K562 (cell line): Measurements from ENCODE around the gene PRR16. TPM values are rescaled to one million over a fixed set of nuclear protein-coding genes. Genes with fewer than 3 reads are reported as not detected.

Experiments
- ATAC-seq: fragments of 200-7000 bp; cut with Tn5 transposase; 3 replicates; pipeline ENCODE4 v1.9.1; 2020; ENCODE audit warnings: moderate library complexity
- BruUV-seq: library from RNA; stranded (reverse); fragments of 400-500 nt; replicated peaks from 2 replicates; lab custom pipeline; 2021; lab: Mats Ljungman, UMichigan
- CTCF ChIA-PET: fragments of 300-600 bp; formaldehyde crosslinking; extraction: SDS; loops from one replicate; lab custom pipeline; 2021; ENCODE audit warnings: low intra/inter-chr PET ratio; lab: Yijun Ruan, JAX
- POLR2A ChIA-PET: fragments of 300-600, 350-650 bp; sonication (Branson Sonifier 250); formaldehyde crosslinking; extraction: SDS; loops from one replicate; lab custom pipeline; 2021; ENCODE audit warnings: antibody characterized with exemption, inconsistent platforms; lab: Yijun Ruan, JAX
- DNase-seq, 4 experiments: peaks; one replicate each; pipeline versions ENCODE4 v3.0.0 to v3.0.0-alpha.2; 2011 to 2018; ENCODE audit warnings: low spot score in 3 of 4, mixed read lengths in 3 of 4; ENCODE audit errors: extremely low read depth in 1 of 4
- FAIRE-seq: peaks from 2 replicates; lab custom pipeline; 2011; peaks lifted over from hg19 to GRCh38; lab: Jason Lieb, UNC
- H2AFZ ChIP-seq: 2 replicates; pipeline ENCODE4 v1.6.0; 2011; ENCODE audit warnings: low read depth, low read length, control low read depth, inconsistent platforms
- H3K27ac ChIP-seq: fragments of 200-600 bp; 3 replicates; pipeline ENCODE4 v1.8.0; 2011; ENCODE audit warnings: low read depth, mild to moderate bottlenecking, control low read depth, inconsistent platforms, low read length, moderate library complexity, mixed read lengths; ENCODE audit errors: extremely low read depth
- H3K27me3 ChIP-seq, 2 experiments: fragments of 300-600 bp in 1 of 2; 2 replicates in 1 of 2; 3 replicates in 1 of 2; pipeline versions ENCODE4 v1.6.0 to v1.8.0; 2011; ENCODE audit warnings: inconsistent platforms in 2 of 2, low read length in 2 of 2, mild to moderate bottlenecking in 1 of 2, mixed read lengths in 1 of 2, moderate library complexity in 1 of 2; ENCODE audit not compliant: control insufficient read depth in 2 of 2, insufficient read depth in 2 of 2
- H3K36me3 ChIP-seq: fragments of 300-600 bp; 3 replicates; pipeline ENCODE4 v1.8.0; 2011; ENCODE audit warnings: mild to moderate bottlenecking, low read length, inconsistent platforms; ENCODE audit not compliant: control insufficient read depth, insufficient read depth
- H3K4me1 ChIP-seq, 2 experiments: fragments of 200-600 bp in 1 of 2; replicated peaks in 1 of 2; 2 replicates in 1 of 2; 3 replicates in 1 of 2; pipeline versions ENCODE4 v1.5.1 to v1.8.0; 2011; ENCODE audit warnings: inconsistent platforms in 2 of 2, low read length in 2 of 2, mild to moderate bottlenecking in 1 of 2, mixed read lengths in 1 of 2, moderate library complexity in 1 of 2; ENCODE audit not compliant: control insufficient read depth in 2 of 2, insufficient read depth in 2 of 2
- H3K4me2 ChIP-seq: 2 replicates; pipeline ENCODE4 v1.6.1; 2011; ENCODE audit warnings: low read length, control low read depth, inconsistent platforms, mixed read lengths; ENCODE audit not compliant: insufficient read depth
- H3K4me3 ChIP-seq: fragments of 200-600 bp; sonication (generic), shearing (Covaris generic); 2 replicates; pipeline ENCODE4 v1.5.1; 2016; ENCODE audit warnings: control low read depth, inconsistent platforms
- H3K79me2 ChIP-seq: fragments of 200-600 bp; 3 replicates; pipeline ENCODE4 v1.8.0; 2011; ENCODE audit warnings: low read length, inconsistent platforms; ENCODE audit not compliant: control insufficient read depth, insufficient read depth
- H3K9ac ChIP-seq, 2 experiments: 2 replicates each; pipeline versions ENCODE4 v1.6.0 to v1.6.1; 2011; ENCODE audit warnings: low read depth in 2 of 2, low read length in 2 of 2, control low read depth in 1 of 2, inconsistent platforms in 1 of 2, mild to moderate bottlenecking in 1 of 2, mixed read lengths in 1 of 2; ENCODE audit not compliant: insufficient read depth in 1 of 2
- H3K9me1 ChIP-seq: one replicate; pipeline ENCODE4 v1.6.0; 2011; ENCODE audit warnings: inconsistent platforms, mild to moderate bottlenecking, low read length, moderate library complexity; ENCODE audit not compliant: control insufficient read depth, insufficient read depth
- H3K9me3 ChIP-seq: replicated peaks from 2 replicates; pipeline ENCODE4 v1.5.1; 2011; ENCODE audit warnings: low read depth, low read length, inconsistent platforms; ENCODE audit not compliant: control insufficient read depth, insufficient read depth
- H4K20me1 ChIP-seq: replicated peaks from 2 replicates; pipeline ENCODE4 v1.6.1; 2011; ENCODE audit warnings: low read length, inconsistent platforms, mixed read lengths; ENCODE audit not compliant: control insufficient read depth, insufficient read depth
- ATF3 ChIP-seq, 2 experiments: fragments of 450-650 bp in 1 of 2; sonication (generic) in 1 of 2; formaldehyde crosslinking in 1 of 2; IDR thresholded peaks in 1 of 2; conservative IDR thresholded peaks in 1 of 2; 2 replicates each; pipeline versions ENCODE4 v1.6.1 to v1.8.1; 2016 to 2023; ENCODE audit warnings: mild to moderate bottlenecking in 2 of 2, moderate library complexity in 2 of 2, inconsistent platforms in 1 of 2, missing genetic modification reagents in 1 of 2
- CEBPB ChIP-seq: fragments of 450-650 bp; IDR thresholded peaks from 2 replicates; pipeline ENCODE4 v1.6.1; 2016; ENCODE audit warnings: missing genetic modification characterization, missing compliant biosample characterization
- HOMEZ ChIP-seq: fragments of 250-450 bp; sonication (Bioruptor Pico); IDR thresholded peaks from 2 replicates; pipeline ENCODE4 v1.4.0; 2020; ENCODE audit warnings: mild to moderate bottlenecking, moderate library complexity
- ZNF740 ChIP-seq, 3 experiments: fragments of 200-800 bp in 1 of 3; sonication (Bioruptor generic) in 1 of 3; sonication (generic) in 1 of 3; formaldehyde crosslinking in 1 of 3; IDR thresholded peaks; 2 replicates each; pipeline versions ENCODE4 v1.6.1 to v1.8.0; 2016 to 2022; ENCODE audit warnings: mild to moderate bottlenecking in 2 of 3, missing compliant biosample characterization in 2 of 3, missing genetic modification characterization in 2 of 3, missing genetic modification reagents in 1 of 3
- WGBS: fragments of 100-300 bp; shearing (Covaris generic); methylation state at CpG from one replicate; pipeline ENCODE4 v1.1.6; 2016; ENCODE audit warnings: low coverage, mixed read lengths; ENCODE audit not compliant: insufficient coverage; ENCODE audit errors: missing lambda C conversion rate; 5-methylcytosine and 5-hydroxymethylcytosine counted together
- in situ Hi-C: fragments of 300-500 bp; cut with MboI; formaldehyde crosslinking; loops from 4 replicates; pipeline ENCODE4 v1.15.0; 2018; ENCODE audit warnings: inconsistent platforms, mixed read lengths
- intact Hi-C: fragments of 100-400 bp; cut with micrococcal nuclease; formaldehyde crosslinking; loops from 2 replicates; pipeline ENCODE4 v1.14.2; 2022
- polyA plus RNA-seq, 8 experiments: library from polyadenylated mRNA; depleted of rRNA in 4 of 8; stranded (reverse) in 5 of 8; unstranded in 3 of 8; fragments of >200 nt; fragmentation: Nextera tagmentation in 2 of 8; fragmentation: Illumina TruSeq in 1 of 8; extraction: Ambion mirVana in 2 of 8; extraction: Trizol in 1 of 8; gene quantifications; 2 replicates each; pipeline versions ENCODE4 v1.2.1 to v1.2.3, GENCODE V29; 2011 to 2014; ENCODE audit warnings: inconsistent platforms in 1 of 8, missing spikeins in 1 of 8
- total RNA-seq, 7 experiments: library from RNA; depleted of rRNA in 6 of 7; stranded (reverse); fragments of >200 nt in 6 of 7; fragmentation: Illumina TruSeq in 2 of 7; extraction: Trizol in 2 of 7; gene quantifications; 2 replicates each; pipeline versions ENCODE4 v1.2.1 to v1.2.3, GENCODE V29; 2011 to 2021; ENCODE audit warnings: low replicate concordance in 1 of 7

Gene PRR16
- total and polyA plus RNA-seq, 9 of the 15 experiments (the other 6 are each of a cell fraction or from before 2014, with no cell fraction given): 0.61 to 10.1 (median 3.3) TPM

GRCh38 chr5:120507197-120507596, 43.1 kb downstream of the PRR16 start:
- DNase-seq (no peak), FAIRE-seq (no peak), ATAC-seq (no peak)
- ChIA-PET POLR2A (no interaction called here), CTCF (no interaction called here)
- Histone ChIP-seq H3K4me3 (no peak overlapping the region), H3K27ac (no peak overlapping the region; the same call in 2 of the 3 replicates), H3K4me2 (no peak overlapping the region), H3K79me2 (peaks cover 44% of the 10 kb centered on the region), H3K9me3 (no peaks in the 10 kb centered on the region), H4K20me1 (no peaks in the 10 kb centered on the region), H2AFZ (no peak overlapping the region), H3K9me1 (no peaks in the 10 kb centered on the region), H3K27me3 (no peaks in the 10 kb centered on the region), H3K9ac (no peak overlapping the region), H3K36me3 (no peaks in the 10 kb centered on the region), H3K4me1 (peaks cover 0 to 22% of the 10 kb centered on the region in 2 experiments; a peak in 2 of 5 replicates)
- 40% methylated on average over 2 of the region's 2 CpGs for WGBS
- BruUV-seq: no TSS peak
- TF ChIP-seq ATF3 (IDR thresholded peaks at IDR 0.05) (no peak), ATF3 (CRISPR knock-in tag; conservative IDR thresholded peaks at IDR 0.05) (no peak), HOMEZ (no peak), CEBPB (tag) (peak; percentile 51; the same call in 1 of the 2 replicates), ZNF740 (CRISPR knock-in tag; IDR thresholded peaks at IDR 0.05) (no peak), ZNF740 (tag; IDR thresholded peaks at IDR 0.05) (no peak)
- intact Hi-C loops: no loop called here
- in situ Hi-C loops: no loop called here
